KMS-11 (cell line): ENCODE measurements around the gene ACSL1.
"Not testable (repeated sequence)": the region's sequence is repeated elsewhere in the genome, so short reads cannot be mapped to it uniquely, and the experiment has no call there.

Experiments
- H2AFZ ChIP-seq: fragments of 200-600 bp; sonication (generic); 2 replicates; pipeline ENCODE4 v1.6.1; 2016; ENCODE audit warnings: antibody characterized with exemption, mixed run types, low read depth
- H3K27ac ChIP-seq: fragments of 200-600 bp; sonication (generic); 2 replicates; pipeline ENCODE4 v1.6.1; 2016; ENCODE audit warnings: mild to moderate bottlenecking, mixed run types
- H3K27me3 ChIP-seq: fragments of 200-600 bp; sonication (generic); 2 replicates; pipeline ENCODE4 v1.6.1; 2017; ENCODE audit warnings: mild to moderate bottlenecking, low read depth, mixed run types, moderate library complexity; ENCODE audit not compliant: insufficient read depth
- H3K36me3 ChIP-seq: fragments of 200-600 bp; sonication (generic); 2 replicates; pipeline ENCODE4 v1.6.1; 2017; ENCODE audit warnings: mild to moderate bottlenecking, mixed run types; ENCODE audit not compliant: insufficient read depth
- H3K4me1 ChIP-seq: fragments of 200-600 bp; sonication (generic); 2 replicates; pipeline ENCODE4 v1.6.1; 2016; ENCODE audit warnings: mild to moderate bottlenecking, low read depth, mixed run types; ENCODE audit not compliant: poor library complexity, severe bottlenecking
- H3K4me2 ChIP-seq: fragments of 200-600 bp; sonication (generic); 2 replicates; pipeline ENCODE4 v1.7.0; 2016; ENCODE audit warnings: mild to moderate bottlenecking, mixed run types
- H3K4me3 ChIP-seq: fragments of 200-600 bp; sonication (generic); IDR thresholded peaks from 2 replicates; pipeline ENCODE4 v1.6.1; 2017; ENCODE audit warnings: low read depth, low read length, mixed read lengths; ENCODE audit not compliant: insufficient read depth
- H3K79me2 ChIP-seq: fragments of 200-600 bp; sonication (generic); 2 replicates; pipeline ENCODE4 v1.6.1; 2016; ENCODE audit warnings: low read depth, mixed run types; ENCODE audit not compliant: insufficient read depth
- H3K9ac ChIP-seq: fragments of 200-600 bp; sonication (generic); 2 replicates; pipeline ENCODE4 v1.6.1; 2016; ENCODE audit warnings: mild to moderate bottlenecking, mixed run types
- H4K20me1 ChIP-seq: fragments of 200-600 bp; sonication (generic); 2 replicates; pipeline ENCODE4 v1.6.1; 2016; ENCODE audit warnings: mild to moderate bottlenecking, mixed run types; ENCODE audit not compliant: insufficient read depth
- TF ChIP-seq, protein P1 (sequence below): fragments of 200-600 bp; sonication (generic); conservative IDR thresholded peaks from 2 replicates; pipeline ENCODE4 v1.6.1; 2017; ENCODE audit warnings: low read depth, mild to moderate bottlenecking, antibody characterized with exemption, low read length, moderate library complexity, mixed read lengths

The ACSL1 gene

DNA sequence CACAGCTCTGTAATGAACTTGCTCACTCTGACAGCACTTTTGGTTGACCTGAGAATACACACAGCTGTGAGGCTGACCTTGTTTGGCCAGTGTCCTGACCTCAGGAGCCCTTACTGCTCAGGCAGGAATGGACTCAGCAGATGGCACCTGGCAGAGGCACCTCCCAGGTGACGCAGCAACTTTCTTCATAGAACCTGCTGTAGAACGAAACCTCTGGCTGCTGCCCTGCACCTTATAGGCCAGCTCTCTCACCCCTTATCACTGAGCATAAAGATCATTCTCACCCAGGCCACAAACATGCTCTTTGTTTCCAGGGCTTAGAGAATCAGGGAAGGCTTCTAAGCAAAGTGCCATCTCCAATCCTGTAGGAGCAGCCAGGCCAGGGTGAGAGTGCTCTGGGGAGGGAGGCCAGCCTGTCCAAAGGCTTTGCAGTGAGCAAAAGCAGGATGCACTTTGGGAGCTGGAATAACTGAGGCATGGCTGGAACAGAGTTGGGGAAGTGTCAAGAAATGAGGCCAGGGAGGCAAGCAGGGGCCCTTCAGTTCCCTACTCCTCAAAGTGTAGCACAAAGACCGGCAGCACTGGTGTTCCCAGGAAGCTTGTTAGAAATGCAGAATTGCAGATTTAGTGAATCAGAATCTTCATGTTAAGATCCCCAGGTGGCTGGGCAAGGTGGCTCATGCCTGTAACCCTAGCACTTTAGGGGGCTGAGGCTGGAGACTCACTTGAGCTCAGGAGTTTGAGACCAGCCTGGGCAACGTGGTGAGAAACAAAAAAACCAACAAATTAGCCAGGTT is 78.5 kb downstream of the ACSL1 start:
- H3K27me3 ChIP-seq, result no peaks in the 10 kb centered on the region
- peak overlapping the region; percentile 79 for H3K27ac ChIP-seq
- H3K79me2 ChIP-seq, result no peaks in the 10 kb centered on the region
- no peaks in the 10 kb centered on the region for H4K20me1 ChIP-seq
- no peak overlapping the region for H3K4me3 ChIP-seq
- TF ChIP-seq, protein P1, sequence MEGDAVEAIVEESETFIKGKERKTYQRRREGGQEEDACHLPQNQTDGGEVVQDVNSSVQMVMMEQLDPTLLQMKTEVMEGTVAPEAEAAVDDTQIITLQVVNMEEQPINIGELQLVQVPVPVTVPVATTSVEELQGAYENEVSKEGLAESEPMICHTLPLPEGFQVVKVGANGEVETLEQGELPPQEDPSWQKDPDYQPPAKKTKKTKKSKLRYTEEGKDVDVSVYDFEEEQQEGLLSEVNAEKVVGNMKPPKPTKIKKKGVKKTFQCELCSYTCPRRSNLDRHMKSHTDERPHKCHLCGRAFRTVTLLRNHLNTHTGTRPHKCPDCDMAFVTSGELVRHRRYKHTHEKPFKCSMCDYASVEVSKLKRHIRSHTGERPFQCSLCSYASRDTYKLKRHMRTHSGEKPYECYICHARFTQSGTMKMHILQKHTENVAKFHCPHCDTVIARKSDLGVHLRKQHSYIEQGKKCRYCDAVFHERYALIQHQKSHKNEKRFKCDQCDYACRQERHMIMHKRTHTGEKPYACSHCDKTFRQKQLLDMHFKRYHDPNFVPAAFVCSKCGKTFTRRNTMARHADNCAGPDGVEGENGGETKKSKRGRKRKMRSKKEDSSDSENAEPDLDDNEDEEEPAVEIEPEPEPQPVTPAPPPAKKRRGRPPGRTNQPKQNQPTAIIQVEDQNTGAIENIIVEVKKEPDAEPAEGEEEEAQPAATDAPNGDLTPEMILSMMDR, result no peak
- peak overlapping the region; percentile 80 for H3K4me2 ChIP-seq
- H3K9ac ChIP-seq, result peak overlapping the region; percentile 45; the same call in 1 of the 2 replicates
- peaks cover 30% of the 10 kb centered on the region for H3K4me1 ChIP-seq
- peak overlapping the region; percentile 43; the same call in 1 of the 2 replicates for H2AFZ ChIP-seq
- H3K36me3 ChIP-seq, result no peaks in the 10 kb centered on the region

DNA sequence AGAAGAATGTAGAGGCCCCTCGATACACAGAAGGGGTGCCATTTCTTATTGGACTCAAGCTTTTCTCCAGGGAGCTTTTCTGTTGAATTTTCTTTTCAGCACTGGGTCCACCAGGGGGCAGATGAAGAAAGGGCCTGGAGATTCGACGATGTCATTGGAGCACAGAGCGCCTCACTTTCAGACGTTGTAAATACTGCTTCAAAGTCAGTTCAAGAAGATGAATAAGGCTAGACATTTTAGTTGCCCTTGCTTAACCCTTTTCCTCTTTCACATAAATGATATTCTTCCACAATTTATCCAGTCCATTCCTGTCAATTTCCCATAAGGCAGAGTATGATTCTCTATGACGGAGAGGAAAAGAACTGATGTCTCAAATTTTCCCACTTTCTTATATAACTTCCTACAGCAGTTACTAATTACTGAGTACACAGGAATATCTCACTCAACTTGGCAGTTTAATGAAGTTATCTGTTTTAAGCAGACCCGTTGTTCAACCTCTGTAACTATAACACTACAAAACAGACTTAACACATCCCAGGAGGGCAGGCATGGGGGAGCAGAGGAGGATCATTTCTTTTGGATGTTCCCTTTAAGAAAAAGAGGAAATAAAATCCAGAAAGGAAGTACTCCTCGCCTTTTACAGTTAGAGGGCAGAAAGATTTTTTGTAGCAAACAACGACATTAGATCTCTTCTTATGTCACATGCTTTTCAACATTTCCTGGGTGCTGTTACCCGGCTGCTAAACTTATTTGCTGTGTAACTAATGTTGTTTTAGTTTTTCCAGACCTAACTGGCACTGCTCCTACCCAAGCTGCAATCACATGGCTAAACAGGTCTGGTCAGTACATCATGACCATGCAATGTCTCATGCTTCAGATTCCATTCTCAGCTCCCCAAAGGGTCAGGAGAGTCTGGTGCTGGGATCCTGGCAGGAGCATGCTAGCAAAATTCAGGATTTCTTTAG is 79.7 kb downstream of the ACSL1 start:
- H2AFZ ChIP-seq, result peak overlapping the region; percentile 43; the same call in 1 of the 2 replicates
- no peak overlapping the region for H3K4me3 ChIP-seq
- H3K9ac ChIP-seq, result peak overlapping the region; percentile 45
- no peaks in the 10 kb centered on the region for H3K27me3 ChIP-seq
- peak overlapping the region; percentile 79 for H3K27ac ChIP-seq
- TF ChIP-seq, protein P1, result peak; percentile 96
- H3K4me1 ChIP-seq, result peaks cover 30% of the 10 kb centered on the region
- H3K79me2 ChIP-seq, result no peaks in the 10 kb centered on the region
- H3K4me2 ChIP-seq, result peak overlapping the region; percentile 80
- no peaks in the 10 kb centered on the region for H3K36me3 ChIP-seq
- no peaks in the 10 kb centered on the region for H4K20me1 ChIP-seq

DNA sequence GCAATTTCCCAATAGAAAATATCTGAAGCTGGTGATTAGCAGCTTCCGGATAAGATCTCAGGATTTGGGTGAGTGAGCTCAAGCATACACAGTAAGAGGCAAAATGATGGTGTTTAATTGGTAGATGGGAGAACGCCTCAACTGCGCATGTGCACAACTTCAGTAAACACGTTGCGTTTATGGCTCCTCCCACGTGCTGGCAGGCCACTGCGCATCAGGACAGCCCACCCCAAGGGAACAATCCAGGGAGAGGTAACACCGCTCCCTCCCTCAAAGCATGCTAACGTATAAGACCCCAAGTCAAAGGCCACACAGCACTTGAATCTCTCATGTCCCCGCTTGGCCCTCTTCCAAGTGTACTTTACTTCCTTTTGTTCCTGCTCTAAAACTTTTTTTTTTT is 81.5 kb downstream of the ACSL1 start:
- TF ChIP-seq, protein P1, result no peak
- Histone ChIP-seq H3K9ac (no peak overlapping the region), H3K4me3 (no peak overlapping the region), H3K79me2 (no peaks in the 10 kb centered on the region), H4K20me1 (no peaks in the 10 kb centered on the region), H3K27me3 (no peaks in the 10 kb centered on the region), H2AFZ (no peak overlapping the region), H3K4me1 (peaks cover 30% of the 10 kb centered on the region), H3K36me3 (no peaks in the 10 kb centered on the region), H3K4me2 (no peak overlapping the region), H3K27ac (no peak overlapping the region)

DNA sequence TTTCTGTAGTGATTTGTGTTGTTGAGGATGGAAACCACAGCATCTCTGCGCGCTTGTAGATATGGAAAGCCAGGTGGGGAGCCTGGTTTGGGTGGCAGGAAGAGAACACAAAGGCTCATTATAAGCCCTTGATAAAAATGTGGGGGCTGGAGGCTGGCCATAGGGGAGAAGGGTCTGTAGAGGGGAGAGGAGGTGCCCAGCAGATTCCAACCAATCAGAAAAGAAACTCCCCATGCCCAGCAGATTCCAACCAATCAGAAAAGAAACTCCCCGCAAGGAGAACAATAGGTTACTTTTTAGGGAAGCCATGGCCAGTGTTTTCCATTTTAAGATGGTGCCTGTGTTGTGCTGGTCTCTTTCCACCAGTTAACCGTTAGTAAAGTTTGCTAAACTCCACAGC is 82.1 kb downstream of the ACSL1 start:
- H3K27me3 ChIP-seq, result no peaks in the 10 kb centered on the region
- no peak overlapping the region for H2AFZ ChIP-seq
- no peak overlapping the region for H3K4me2 ChIP-seq
- TF ChIP-seq, protein P1, result no peak
- H4K20me1 ChIP-seq, result no peaks in the 10 kb centered on the region
- H3K4me1 ChIP-seq, result peaks cover 30% of the 10 kb centered on the region
- H3K4me3 ChIP-seq, result no peak overlapping the region
- H3K9ac ChIP-seq, result no peak overlapping the region
- no peak overlapping the region for H3K27ac ChIP-seq
- H3K36me3 ChIP-seq, result no peaks in the 10 kb centered on the region
- H3K79me2 ChIP-seq, result no peaks in the 10 kb centered on the region

DNA sequence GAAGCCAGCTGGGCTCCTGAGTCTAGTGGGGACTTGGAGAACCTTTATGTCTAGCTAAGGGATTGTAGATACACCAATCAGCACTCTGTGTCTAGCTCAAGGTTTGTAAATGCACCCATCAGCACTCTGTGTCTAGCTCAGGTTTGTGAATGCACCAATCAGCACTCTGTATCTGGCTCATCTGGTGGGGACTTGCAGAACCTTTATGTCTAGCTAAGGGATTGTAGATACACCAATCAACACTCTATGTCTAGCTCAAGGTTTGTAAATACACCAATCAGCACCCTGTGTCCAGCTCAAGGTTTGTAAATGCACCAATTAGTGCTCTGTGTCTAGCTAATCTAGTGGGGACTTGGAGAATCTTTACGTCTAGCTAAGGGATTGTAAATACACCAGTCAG is 84.1 kb downstream of the ACSL1 start:
- not testable (repeated sequence) for H3K4me2 ChIP-seq, H3K36me3 ChIP-seq, H3K4me3 ChIP-seq, H3K79me2 ChIP-seq, H3K27ac ChIP-seq, H3K9ac ChIP-seq, H3K27me3 ChIP-seq, H2AFZ ChIP-seq, H4K20me1 ChIP-seq
- H3K4me1 ChIP-seq, result peaks cover 13% of the 10 kb centered on the region
